GM12878 (cell line): ENCODE measurements around the gene SERPINI1. TPM values are rescaled to one million over a fixed set of nuclear protein-coding genes. Genes with fewer than 3 reads are reported as not detected.

Source experiments
- ATAC-seq: fragments of 200-7000 bp; cut with Tn5 transposase; 3 replicates; pipeline ENCODE4 v1.9.1; 2020; ENCODE audit warnings: mild to moderate bottlenecking, moderate library complexity
- BruUV-seq: library from RNA; stranded (reverse); fragments of 400-500 nt; replicated peaks from 2 replicates; lab custom pipeline; 2021; lab: Mats Ljungman, UMichigan
- CTCF ChIA-PET: fragments of 300-600 bp; sonication (Branson Sonifier 250); formaldehyde crosslinking; extraction: SDS; loops from one replicate; lab custom pipeline; 2021; ENCODE audit warnings: inconsistent platforms; lab: Yijun Ruan, JAX
- POLR2A ChIA-PET: fragments of 350-600 bp; formaldehyde crosslinking; extraction: SDS; loops from one replicate; lab custom pipeline; 2021; ENCODE audit warnings: inconsistent platforms; lab: Charles Lee
- RAD21 ChIA-PET: fragments of 300-600 bp; sonication (Branson Sonifier 250); formaldehyde crosslinking; loops from one replicate; lab custom pipeline; 2023; ENCODE audit warnings: antibody characterized with exemption; ENCODE audit not compliant: unreplicated experiment; lab: Charles Lee
- SMC1A ChIA-PET: fragments of 300-600 bp; sonication (Branson Sonifier 250); formaldehyde crosslinking; loops from one replicate; lab custom pipeline; 2023; ENCODE audit not compliant: unreplicated experiment, uncharacterized antibody; lab: Charles Lee
- DNase-seq: peaks from one replicate; pipeline ENCODE4 v3.0.0-alpha.2; 2011; ENCODE audit warnings: low read depth, low spot score
- FAIRE-seq: peaks from 3 replicates; lab custom pipeline; 2011; peaks lifted over from hg19 to GRCh38; lab: Jason Lieb, UNC
- H2AFZ ChIP-seq: 2 replicates; pipeline ENCODE4 v1.6.0; 2011; ENCODE audit warnings: low read depth, low read length, control low read depth; ENCODE audit not compliant: control insufficient read depth
- H3K27ac ChIP-seq: 2 replicates; pipeline ENCODE4 v1.5.1; 2011; ENCODE audit warnings: control low read depth; ENCODE audit not compliant: control insufficient read depth, insufficient read depth
- H3K27me3 ChIP-seq, 2 experiments: replicated peaks in 1 of 2; 2 replicates each; pipeline versions ENCODE4 v1.6.0 to v1.6.1; 2011; ENCODE audit warnings: low read length in 1 of 2; ENCODE audit not compliant: control insufficient read depth in 2 of 2, insufficient read depth in 2 of 2
- H3K36me3 ChIP-seq, 2 experiments: 2 replicates each; pipeline ENCODE4 v1.5.1; 2011; ENCODE audit warnings: low read length in 1 of 2; ENCODE audit not compliant: control insufficient read depth in 2 of 2, insufficient read depth in 2 of 2
- H3K4me1 ChIP-seq: 2 replicates; pipeline ENCODE4 v1.6.1; 2011; ENCODE audit warnings: mild to moderate bottlenecking, low read length, moderate library complexity, mixed read lengths; ENCODE audit not compliant: control insufficient read depth, insufficient read depth
- H3K4me2 ChIP-seq: 2 replicates; pipeline ENCODE4 v1.6.0; 2011; ENCODE audit warnings: control low read depth; ENCODE audit not compliant: control insufficient read depth, insufficient read depth
- H3K4me3 ChIP-seq: fragments of 200-600 bp; sonication (generic); 2 replicates; pipeline ENCODE4 v1.5.1; 2016
- H3K79me2 ChIP-seq: 2 replicates; pipeline ENCODE4 v1.6.0; 2011; ENCODE audit warnings: low read length; ENCODE audit not compliant: control insufficient read depth, insufficient read depth
- H3K9ac ChIP-seq: 2 replicates; pipeline ENCODE4 v1.8.0; 2011; ENCODE audit warnings: low read length, control low read depth, mixed read lengths; ENCODE audit not compliant: control insufficient read depth, insufficient read depth
- H3K9me3 ChIP-seq: replicated peaks from 3 replicates; pipeline ENCODE4 v1.5.1; 2011; ENCODE audit warnings: mild to moderate bottlenecking, low read length; ENCODE audit not compliant: control insufficient read depth, insufficient read depth
- H4K20me1 ChIP-seq: 2 replicates; pipeline ENCODE4 v1.6.0; 2011; ENCODE audit not compliant: control insufficient read depth, insufficient read depth
- HDAC2 ChIP-seq: fragments of 200-600 bp; sonication (generic); IDR thresholded peaks from 2 replicates; pipeline ENCODE4 v1.6.1; 2017
- JUNB ChIP-seq: IDR thresholded peaks from 2 replicates; pipeline ENCODE4 v1.6.1; 2016; ENCODE audit warnings: antibody characterized with exemption, mild to moderate bottlenecking
- LARP7 ChIP-seq: fragments of 450-650 bp; IDR thresholded peaks from 2 replicates; pipeline ENCODE4 v1.6.1; 2017; ENCODE audit warnings: mild to moderate bottlenecking
- RAD51 ChIP-seq: fragments of 450-650 bp; IDR thresholded peaks from 2 replicates; pipeline ENCODE4 v1.6.1; 2016; ENCODE audit warnings: moderate library complexity, mild to moderate bottlenecking, inconsistent platforms
- RUNX3 ChIP-seq: IDR thresholded peaks from 2 replicates; pipeline ENCODE4 v1.6.1; 2012; ENCODE audit warnings: low read length, inconsistent platforms
- TCF12 ChIP-seq: IDR thresholded peaks from 2 replicates; pipeline ENCODE4 v1.6.1; 2011; ENCODE audit warnings: low read depth, mild to moderate bottlenecking, low read length
- ZNF274 ChIP-seq: IDR thresholded peaks from one replicate; pipeline ENCODE4 v1.8.0; 2011; ENCODE audit not compliant: insufficient read length, insufficient read depth
- WGBS: methylation state at CpG from one replicate; pipeline ENCODE4 v1.1.6; 2016; ENCODE audit warnings: low lambda C conversion rate; ENCODE audit not compliant: insufficient replicate concordance, insufficient coverage; ENCODE audit errors: missing lambda C conversion rate; 5-methylcytosine and 5-hydroxymethylcytosine counted together
- in situ Hi-C: fragments of 300-500 bp; cut with MboI; formaldehyde crosslinking; loops from 9 replicates; pipeline ENCODE4 v1.14.3; 2018; ENCODE audit warnings: mixed read lengths
- intact Hi-C: fragments of 100-400 bp; cut with micrococcal nuclease; formaldehyde crosslinking; loops from one replicate; pipeline ENCODE4 v1.14.2; 2022; ENCODE audit not compliant: unreplicated experiment
- polyA plus RNA-seq, 11 experiments: library from polyadenylated mRNA; depleted of rRNA in 4 of 11; unstranded in 6 of 11; stranded (reverse) in 5 of 11; fragments of >200 nt; fragmentation: Nextera tagmentation in 4 of 11; fragmentation: Illumina TruSeq in 1 of 11; extraction: Ambion mirVana in 4 of 11; extraction: Trizol in 1 of 11; gene quantifications; 1 replicate in 1 of 11; 2 replicates in 10 of 11; pipeline versions ENCODE4 v1.2.1 to v1.2.3, GENCODE V29; 2011 to 2016; ENCODE audit warnings: inconsistent platforms in 2 of 11, missing spikeins in 2 of 11, low read depth in 1 of 11
- total RNA-seq, 4 experiments: library from RNA; depleted of rRNA in 3 of 4; stranded (reverse); fragments of >200 nt in 3 of 4; fragmentation: Illumina TruSeq in 1 of 4; extraction: Trizol in 1 of 4; gene quantifications; 2 replicates each; pipeline versions ENCODE4 v1.2.1 to v1.2.3, GENCODE V29; 2013 to 2021
- TF ChIP-seq, protein P1 (sequence below): fragments of 450-650 bp; IDR thresholded peaks from 2 replicates; pipeline ENCODE4 v1.6.1; 2014; ENCODE audit warnings: mild to moderate bottlenecking
- TF ChIP-seq, protein P2 (sequence below): fragments of 450-650 bp; IDR thresholded peaks from 2 replicates; pipeline ENCODE4 v1.6.1; 2016; ENCODE audit warnings: mild to moderate bottlenecking
- TF ChIP-seq, protein P3 (sequence below): fragments of 450-650 bp; IDR thresholded peaks from 2 replicates; pipeline ENCODE4 v1.6.1; 2017; ENCODE audit warnings: mild to moderate bottlenecking, moderate library complexity

SERPINI1 gene
- total and polyA plus RNA-seq, 10 of the 15 experiments (the other 5 are each of a cell fraction or from before 2014, with no cell fraction given), result 1.5 to 7.6 (median 3.6) TPM

DNA sequence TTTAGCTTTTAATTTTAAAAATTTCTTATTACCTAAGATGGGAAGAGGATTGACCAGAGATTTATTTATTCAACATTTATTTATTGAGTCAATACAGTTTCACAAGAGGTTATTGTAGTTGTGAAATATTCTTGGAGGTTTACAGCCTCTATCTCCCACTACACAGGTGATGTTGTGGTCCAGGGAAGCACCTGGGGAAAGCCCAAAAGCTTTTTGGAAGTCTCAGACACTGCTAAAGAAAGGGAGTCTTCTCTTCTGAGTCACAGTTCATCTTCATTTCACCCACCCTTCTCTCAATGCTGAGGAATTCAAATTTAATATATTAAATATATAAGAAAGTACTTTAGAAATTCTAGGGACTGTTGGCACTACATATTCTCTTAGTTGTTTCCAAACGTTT, 41.8 kb downstream of the SERPINI1 start:
- FAIRE-seq (no peak), ATAC-seq (peak; percentile 64), DNase-seq (no peak)
- no peak overlapping the region for H3K4me2 ChIP-seq
- intact Hi-C loops (no loop called here), in situ Hi-C loops (no loop called here)
- no peak overlapping the region for H3K9ac ChIP-seq
- no peak overlapping the region for H3K4me3 ChIP-seq
- SMC1A ChIA-PET, result no interaction called here
- no peaks in the 10 kb centered on the region for H3K36me3 ChIP-seq
- H3K79me2 ChIP-seq, result no peaks in the 10 kb centered on the region
- no peaks in the 10 kb centered on the region for H4K20me1 ChIP-seq
- H3K4me1 ChIP-seq, result peaks cover 8% of the 10 kb centered on the region
- CTCF ChIA-PET, result interaction anchor here (0.6 kb wide), 1 partner anchor 69 kb away, joined by 3 read pairs; no protein-coding TSS in a partner anchor
- no peak overlapping the region for H3K27ac ChIP-seq
- WGBS, result 0% methylated on average over 1 of the region's 1 CpG
- POLR2A ChIA-PET, result no interaction called here
- BruUV-seq, result no TSS peak
- TF ChIP-seq JUNB (0 out of 2 replicates have a peak, but pooled peaks have one; percentile 8), TCF12 (no peak), RUNX3 (peak; percentile 81)
- RAD21 ChIA-PET, result no interaction called here
- H3K9me3 ChIP-seq, result peaks cover 9% of the 10 kb centered on the region; the same call in 2 of the 3 replicates
- H3K27me3 ChIP-seq, result no peaks in the 10 kb centered on the region
- no peak overlapping the region for H2AFZ ChIP-seq

DNA sequence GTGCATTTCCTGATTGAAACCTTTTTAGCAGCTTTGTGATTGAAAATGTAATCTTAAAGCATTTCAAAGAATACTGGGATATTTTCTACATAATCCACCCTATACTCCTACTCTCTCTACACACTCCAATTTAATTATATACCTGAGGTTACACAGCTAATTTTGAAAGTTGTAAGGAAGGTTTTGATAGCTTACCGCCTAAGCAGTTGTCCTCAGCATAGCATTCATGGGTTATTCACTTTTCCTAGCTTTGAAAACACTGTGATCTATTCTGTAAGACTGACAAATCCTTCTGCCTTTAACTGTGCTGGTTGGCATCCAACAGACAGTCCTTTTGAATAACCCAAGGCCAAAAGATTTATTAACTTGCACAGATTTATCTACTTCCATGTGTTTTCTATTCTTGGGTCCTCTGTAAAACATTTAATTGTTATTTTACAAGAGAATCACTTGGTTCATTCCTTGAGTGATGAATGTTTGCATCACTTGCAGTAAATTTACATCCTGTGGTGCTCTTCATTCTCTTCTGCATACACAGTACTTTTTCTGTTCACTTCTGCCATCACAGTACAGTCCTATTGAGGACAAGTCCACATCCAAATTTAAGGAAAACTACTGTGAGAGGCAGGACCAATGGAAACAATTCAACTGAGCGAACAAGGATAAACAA, 44.8 kb downstream of the SERPINI1 start:
- ChIA-PET CTCF (interaction anchor here (0.6 to 1.7 kb wide), 4 partner anchors 96 to 502 kb away, joined by 3 to 4 read pairs (median 3); partner anchors contain the start of gene ZBBX), POLR2A (no interaction called here), SMC1A (interaction anchor here (0.7 to 0.8 kb wide), 2 partner anchors 11 to 13 kb away, joined by 3 to 4 read pairs; no protein-coding TSS in a partner anchor), RAD21 (no interaction called here)
- ATAC-seq (no peak), DNase-seq (no peak), FAIRE-seq (no peak)
- no peak overlapping the region for H3K4me2 ChIP-seq
- H3K36me3 ChIP-seq, result no peaks in the 10 kb centered on the region
- no peak overlapping the region for H3K4me3 ChIP-seq
- no peak overlapping the region for H3K27ac ChIP-seq
- in situ Hi-C loops (no loop called here), intact Hi-C loops (no loop called here)
- H3K27me3 ChIP-seq, result no peaks in the 10 kb centered on the region; a peak in 1 of 4 replicates
- no peak overlapping the region for H3K9ac ChIP-seq
- no peaks in the 10 kb centered on the region for H3K4me1 ChIP-seq
- no TSS peak for BruUV-seq
- H3K79me2 ChIP-seq, result no peaks in the 10 kb centered on the region
- H4K20me1 ChIP-seq, result no peaks in the 10 kb centered on the region
- no peak overlapping the region for H2AFZ ChIP-seq
- peaks cover 9% of the 10 kb centered on the region; the same call in 2 of the 3 replicates for H3K9me3 ChIP-seq
- WGBS, result 50% methylated on average over 2 of the region's 2 CpGs
- TF ChIP-seq, protein P1, sequence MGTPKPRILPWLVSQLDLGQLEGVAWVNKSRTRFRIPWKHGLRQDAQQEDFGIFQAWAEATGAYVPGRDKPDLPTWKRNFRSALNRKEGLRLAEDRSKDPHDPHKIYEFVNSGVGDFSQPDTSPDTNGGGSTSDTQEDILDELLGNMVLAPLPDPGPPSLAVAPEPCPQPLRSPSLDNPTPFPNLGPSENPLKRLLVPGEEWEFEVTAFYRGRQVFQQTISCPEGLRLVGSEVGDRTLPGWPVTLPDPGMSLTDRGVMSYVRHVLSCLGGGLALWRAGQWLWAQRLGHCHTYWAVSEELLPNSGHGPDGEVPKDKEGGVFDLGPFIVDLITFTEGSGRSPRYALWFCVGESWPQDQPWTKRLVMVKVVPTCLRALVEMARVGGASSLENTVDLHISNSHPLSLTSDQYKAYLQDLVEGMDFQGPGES, result no peak
- TF ChIP-seq, protein P2, sequence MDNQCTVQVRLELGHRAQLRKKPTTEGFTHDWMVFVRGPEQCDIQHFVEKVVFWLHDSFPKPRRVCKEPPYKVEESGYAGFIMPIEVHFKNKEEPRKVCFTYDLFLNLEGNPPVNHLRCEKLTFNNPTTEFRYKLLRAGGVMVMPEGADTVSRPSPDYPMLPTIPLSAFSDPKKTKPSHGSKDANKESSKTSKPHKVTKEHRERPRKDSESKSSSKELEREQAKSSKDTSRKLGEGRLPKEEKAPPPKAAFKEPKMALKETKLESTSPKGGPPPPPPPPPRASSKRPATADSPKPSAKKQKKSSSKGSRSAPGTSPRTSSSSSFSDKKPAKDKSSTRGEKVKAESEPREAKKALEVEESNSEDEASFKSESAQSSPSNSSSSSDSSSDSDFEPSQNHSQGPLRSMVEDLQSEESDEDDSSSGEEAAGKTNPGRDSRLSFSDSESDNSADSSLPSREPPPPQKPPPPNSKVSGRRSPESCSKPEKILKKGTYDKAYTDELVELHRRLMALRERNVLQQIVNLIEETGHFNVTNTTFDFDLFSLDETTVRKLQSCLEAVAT, result no peak
- TF ChIP-seq RAD51 (no peak), ZNF274 (no peak), HDAC2 (no peak), LARP7 (no peak)
- TF ChIP-seq, protein P3, sequence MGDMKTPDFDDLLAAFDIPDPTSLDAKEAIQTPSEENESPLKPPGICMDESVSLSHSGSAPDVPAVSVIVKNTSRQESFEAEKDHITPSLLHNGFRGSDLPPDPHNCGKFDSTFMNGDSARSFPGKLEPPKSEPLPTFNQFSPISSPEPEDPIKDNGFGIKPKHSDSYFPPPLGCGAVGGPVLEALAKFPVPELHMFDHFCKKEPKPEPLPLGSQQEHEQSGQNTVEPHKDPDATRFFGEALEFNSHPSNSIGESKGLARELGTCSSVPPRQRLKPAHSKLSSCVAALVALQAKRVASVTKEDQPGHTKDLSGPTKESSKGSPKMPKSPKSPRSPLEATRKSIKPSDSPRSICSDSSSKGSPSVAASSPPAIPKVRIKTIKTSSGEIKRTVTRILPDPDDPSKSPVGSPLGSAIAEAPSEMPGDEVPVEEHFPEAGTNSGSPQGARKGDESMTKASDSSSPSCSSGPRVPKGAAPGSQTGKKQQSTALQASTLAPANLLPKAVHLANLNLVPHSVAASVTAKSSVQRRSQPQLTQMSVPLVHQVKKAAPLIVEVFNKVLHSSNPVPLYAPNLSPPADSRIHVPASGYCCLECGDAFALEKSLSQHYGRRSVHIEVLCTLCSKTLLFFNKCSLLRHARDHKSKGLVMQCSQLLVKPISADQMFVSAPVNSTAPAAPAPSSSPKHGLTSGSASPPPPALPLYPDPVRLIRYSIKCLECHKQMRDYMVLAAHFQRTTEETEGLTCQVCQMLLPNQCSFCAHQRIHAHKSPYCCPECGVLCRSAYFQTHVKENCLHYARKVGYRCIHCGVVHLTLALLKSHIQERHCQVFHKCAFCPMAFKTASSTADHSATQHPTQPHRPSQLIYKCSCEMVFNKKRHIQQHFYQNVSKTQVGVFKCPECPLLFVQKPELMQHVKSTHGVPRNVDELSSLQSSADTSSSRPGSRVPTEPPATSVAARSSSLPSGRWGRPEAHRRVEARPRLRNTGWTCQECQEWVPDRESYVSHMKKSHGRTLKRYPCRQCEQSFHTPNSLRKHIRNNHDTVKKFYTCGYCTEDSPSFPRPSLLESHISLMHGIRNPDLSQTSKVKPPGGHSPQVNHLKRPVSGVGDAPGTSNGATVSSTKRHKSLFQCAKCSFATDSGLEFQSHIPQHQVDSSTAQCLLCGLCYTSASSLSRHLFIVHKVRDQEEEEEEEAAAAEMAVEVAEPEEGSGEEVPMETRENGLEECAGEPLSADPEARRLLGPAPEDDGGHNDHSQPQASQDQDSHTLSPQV, result no peak
